CD4-positive, alpha-beta T cell treated with Interleukin-2 at 100 ng/mL for 4 hours (primary cell): Measurements from ENCODE around the gene PICK1.

Experiments
- DNase-seq: peaks from one replicate; pipeline ENCODE4 v3.0.0-alpha.2; 2020; ENCODE audit warnings: low spot score

PICK1 gene

DNA sequence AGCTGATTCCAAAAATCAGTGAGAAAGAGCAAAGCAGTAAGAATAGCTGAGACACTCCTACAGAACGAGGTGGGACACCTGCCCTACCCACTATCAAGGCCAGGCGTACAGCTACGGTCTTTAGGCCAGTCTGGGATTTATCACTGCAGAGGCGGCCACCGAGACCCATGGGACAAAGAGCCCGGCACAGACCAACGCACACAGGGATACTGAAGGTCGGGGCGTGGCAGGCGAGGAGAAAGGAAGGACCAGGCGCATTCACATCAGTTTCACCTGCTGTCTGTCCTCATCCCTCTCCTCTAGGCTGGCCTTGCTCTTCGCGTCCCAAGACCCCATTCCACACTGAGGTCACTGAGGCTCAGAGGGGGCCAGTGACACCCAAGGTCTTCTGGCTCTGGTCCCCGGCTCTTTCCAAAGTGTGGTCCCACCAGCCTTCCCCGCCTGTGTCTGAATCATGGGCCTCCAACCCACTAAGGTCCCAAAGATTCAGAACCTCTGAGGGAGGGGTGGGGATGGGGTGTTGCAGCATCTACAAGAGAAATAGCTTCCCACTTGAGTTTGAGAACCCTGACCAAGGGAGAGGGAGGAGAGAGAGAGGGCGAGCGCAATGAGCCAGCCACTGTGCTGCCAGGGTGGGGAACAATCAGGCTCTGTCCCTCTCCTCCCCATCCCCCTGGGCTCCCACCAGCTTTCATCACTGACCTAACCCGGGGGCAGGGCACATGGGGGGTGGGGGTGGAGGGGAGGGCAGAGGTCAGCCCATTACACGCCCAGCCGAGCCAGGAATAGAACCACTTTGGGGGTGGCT, 7.2 kb upstream of the PICK1 start:
- DNase-seq, result no peak

DNA sequence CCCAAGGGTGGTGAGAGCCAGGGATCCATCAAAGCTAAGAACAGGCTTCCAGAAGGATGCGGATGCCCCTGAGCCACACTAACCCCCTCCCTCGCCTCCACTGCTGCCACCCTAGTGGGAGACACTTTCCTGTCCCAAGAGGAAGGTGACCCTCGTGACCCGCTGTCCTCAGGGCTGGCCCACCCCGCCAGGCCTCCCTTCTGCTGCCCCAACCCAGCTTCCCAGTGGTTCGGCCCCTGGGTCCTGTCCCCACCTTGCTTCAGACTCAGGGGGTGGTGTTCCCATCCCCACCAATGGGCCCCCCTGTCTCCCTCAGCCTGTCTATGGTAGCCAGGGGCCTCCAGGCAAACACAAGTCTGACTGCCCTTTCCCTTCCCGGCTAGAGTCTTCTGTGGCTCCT, 6.5 kb upstream of the PICK1 start:
- DNase-seq, result no peak

DNA sequence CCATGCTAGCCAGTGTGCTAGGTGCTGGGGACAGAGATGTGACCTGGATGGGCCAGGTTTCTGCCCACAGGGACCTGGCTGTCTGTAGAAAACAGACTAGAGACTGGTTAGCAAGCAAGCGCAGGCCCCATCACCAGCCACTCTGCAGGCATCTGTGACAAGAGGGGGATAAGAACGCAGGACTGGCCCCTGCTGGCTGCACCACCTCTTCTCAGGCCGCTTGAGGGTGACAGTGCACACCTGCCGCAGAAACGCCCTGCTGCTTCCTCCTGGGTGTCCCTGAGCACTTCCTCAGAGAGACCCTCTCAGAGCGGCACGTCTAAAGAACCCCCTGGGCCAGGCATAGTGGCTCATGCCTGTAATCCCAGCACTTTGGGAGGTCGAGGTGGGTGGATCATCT, 5.9 kb upstream of the PICK1 start:
- DNase-seq, result no peak

DNA sequence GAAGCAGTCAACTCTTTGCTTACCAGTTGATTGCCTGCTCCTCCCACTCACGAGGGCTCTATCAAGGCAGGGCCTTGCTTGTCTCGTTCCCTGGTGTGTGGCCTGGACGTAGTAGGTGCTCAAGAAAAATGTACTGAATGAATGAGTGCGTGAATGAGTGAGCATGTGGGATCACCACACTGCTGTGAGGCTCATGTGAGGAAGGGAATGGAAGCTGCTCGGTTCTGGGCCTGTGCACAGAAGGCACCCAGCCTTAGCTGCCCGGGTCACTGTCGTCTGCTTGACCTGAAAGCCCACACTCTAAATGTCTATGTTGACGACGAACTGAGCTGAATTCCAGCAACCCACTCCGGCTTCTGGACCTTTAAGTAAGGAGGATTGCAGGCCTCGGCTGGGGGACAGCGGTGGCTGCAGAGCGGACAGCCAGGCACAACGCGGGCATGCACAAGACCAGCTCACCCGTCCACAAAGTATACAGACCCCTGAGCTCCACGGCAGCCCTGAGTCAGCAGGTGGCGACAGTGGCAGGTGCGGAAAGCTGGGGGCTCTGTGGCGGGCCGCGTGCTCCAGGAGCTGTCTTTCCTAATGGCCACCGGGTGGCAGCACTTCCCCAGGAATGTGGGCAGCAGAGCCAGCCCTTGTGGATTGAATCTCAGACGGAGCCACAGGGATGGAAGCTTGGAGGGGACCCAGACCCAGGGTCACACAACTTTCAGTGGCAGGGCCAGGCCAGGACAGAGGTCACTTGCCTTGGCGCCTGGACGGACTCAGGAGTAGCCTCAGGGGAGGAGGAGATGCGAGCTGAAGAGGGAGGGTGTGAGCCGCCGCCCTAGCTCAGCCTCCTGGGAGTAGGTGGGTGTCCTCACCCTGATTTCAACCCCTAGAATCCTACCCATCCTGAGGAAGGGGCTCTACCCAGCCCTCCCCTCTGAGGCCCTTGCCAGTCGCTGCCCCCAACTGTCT, 5.0 kb upstream of the PICK1 start:
- DNase-seq, result peak; percentile 80

DNA sequence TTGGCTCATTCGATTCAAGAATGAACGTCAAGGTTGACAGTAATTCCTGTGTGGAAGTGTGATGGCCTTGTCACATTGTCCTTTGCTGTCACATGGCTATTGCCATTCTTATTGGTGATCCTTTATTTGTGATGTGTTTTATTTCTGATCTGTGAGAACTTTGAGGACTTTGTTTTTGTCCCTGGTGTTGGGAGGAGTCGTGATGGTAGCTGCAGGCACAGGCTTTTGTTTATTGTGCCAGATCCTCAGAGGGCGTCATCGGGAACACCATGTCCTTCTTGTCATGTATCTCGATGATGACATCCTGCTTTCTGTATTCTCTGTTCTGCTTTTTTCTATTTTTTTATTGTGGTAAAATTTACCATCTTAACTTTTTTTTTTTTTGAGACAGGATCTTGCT, 5.6 kb downstream of the PICK1 start:
- no peak for DNase-seq

DNA sequence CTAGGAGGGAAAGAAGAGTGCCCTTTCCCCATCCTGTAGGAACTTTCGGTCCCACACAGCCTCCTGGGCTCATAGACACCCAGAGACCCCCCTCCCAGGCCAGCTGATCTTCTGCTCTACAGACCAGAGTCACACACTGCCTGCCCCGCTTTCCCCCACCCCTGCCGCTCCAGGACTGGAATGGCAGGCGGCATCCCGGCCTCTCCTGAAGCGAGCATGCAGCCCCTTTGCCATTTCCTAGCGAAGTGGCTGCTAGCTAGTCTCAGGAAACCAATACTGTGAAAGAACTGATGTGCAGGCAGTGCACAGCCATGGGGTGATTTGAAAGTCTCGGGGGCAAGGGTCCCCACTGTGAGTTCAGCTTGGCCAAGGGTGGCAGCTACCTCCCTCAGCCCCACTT, 8.3 kb downstream of the PICK1 start:
- no peak for DNase-seq

DNA sequence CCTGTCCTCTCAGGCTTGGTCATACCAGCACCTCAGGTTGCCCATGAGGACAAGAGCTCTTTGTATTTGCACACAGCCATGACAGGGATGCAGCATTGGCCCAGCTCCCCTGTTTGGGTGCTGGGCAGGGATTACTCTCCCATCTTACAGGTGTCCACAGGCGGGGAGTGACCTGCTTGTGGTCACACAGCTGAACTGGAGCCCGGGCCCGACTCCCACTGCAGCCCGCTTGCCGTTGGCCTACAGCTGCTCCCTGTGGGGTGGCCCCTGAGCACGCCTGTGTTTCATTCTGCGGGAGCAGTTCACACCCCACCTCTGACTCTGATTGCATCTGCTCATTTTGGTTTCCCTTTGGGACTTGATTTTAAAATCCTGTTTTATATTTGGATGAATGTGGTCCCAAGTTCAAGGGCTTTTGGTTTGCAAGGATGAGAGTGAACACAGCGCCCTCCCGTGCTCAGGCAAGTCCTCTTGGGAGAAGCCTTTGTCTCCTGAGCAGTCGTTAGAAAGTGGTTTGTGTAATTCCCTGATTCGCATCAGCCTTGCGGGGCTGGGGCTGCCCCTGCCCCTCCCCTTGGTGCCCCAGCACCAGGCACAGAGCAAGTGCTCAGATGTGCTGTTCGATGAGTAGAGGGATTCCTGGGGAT, 9.3 kb downstream of the PICK1 start:
- no peak for DNase-seq

DNA sequence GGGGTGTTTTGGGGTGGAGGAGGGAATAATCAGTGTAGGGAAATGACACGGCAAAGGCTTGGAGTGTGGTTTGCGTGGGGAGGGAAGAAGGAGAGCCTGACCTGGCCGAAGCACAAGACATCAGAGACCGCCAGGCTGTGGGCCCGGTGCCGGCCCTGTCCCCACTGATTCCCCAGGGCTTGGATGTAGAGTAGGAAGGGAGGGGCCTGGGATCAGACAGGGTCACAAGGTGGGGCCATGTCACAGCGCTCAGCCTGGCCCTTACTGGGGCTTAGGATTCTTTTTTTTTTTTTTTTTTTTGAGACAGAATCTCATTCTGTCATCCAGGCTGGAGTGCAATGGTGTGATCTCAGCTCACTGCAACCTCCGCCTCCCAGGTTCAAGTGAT, 9.8 kb downstream of the PICK1 start:
- DNase-seq, result no peak

DNA sequence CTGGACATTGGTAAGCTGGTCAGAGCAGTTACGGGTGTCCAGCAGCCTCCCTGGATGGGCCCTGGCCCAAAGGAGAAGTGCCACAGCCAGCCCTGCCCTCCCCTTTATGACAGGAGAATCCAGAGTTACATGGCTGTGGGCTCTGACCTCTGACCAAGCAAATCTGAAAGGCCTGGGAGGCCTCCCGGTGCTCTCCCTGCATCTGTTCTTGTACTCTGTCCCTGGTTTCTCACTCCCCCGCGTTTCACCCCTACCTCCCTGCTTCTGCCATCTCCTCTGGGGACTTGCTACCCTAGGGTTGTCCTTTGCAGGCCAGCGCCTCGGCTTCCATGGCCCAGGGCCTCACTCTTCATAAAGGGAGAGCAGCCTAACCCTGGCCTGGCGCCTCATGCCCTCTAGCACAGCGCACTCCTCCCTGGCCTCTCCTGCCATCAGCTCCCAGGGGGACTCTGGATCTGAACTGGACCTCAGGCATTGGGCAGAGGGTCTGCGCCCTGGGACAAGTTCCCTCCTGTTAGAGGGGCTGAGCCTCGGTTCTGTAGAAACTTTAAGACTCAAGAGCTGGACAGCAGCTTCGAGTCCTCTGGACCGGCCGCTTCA, 10.7 kb downstream of the PICK1 start:
- no peak for DNase-seq

DNA sequence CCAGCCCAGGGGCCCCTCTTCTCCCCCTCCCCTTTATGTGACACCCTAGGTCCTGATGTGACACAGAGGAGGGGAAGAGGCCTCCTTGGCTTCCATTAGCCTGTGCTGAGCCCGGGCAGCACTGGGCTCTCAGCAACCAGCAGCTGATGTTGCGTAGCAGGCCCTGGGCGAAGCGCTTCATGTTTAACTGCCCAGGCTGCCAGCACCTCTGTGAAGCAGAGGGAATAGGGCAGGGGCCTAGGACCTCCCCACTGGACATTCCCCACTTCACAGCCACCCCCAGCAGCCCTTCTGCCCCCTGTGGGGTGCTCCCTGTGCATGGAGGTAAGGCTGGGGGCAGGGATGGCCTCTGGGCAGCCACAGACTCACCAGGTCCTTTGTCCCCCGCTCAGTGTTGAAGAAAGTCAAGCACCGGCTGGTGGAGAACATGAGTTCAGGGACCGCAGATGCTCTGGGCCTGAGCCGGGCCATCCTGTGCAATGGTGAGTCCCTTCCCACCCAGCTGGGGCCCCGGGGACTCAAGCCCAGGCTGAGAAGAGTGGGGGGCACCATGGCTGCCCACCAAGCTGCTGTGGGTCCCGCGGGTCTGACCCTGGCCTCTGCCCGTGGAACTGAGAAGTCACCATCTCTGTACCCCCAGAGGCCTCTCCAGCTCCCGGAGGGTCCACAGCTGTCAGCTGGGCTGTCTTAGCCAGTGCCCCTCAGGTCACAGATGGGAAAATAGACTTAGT, 11.6 kb downstream of the PICK1 start:
- no peak for DNase-seq

DNA sequence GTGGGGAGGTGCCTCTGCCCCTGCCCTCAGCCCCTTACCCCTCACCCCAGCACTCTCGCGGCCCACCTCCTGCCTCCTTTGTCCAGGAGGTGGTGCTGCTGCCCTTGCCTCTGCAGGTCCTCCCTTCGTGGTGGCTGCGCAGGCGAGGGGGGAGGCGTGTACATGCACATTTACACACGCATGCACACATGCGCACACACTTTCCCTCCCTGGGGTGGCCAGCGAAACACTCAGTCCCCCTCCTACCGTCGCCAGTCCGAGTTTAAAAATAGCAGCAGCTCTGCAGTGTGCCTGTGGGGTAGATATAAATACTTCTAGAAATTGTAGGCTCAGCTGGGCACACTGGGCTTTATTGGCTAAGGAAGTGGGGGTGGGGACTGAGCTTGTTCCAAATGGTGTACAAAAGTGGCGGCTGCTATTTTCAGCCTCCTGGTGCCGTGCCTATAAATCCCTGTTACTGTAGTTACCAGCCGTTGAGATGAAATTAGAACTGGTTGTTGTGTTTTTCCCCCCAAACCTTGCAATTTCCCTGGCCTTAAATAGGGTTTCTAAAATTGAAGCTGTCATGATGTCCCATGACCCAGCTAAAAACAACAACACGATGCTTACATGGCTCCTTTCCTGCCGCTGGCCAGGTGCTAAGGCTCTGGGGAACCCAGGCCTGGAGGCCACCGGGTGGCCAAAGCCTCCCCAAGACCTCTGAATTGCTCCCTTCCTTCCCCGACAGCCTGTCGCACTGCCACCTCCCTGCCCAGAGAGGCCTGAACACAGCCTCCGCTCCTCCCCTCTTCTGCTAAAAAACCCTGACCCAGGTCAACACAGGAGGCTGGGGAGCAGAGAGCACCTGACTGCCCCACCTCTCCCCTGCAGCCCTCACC, 12.4 kb downstream of the PICK1 start:
- DNase-seq, result no peak

DNA sequence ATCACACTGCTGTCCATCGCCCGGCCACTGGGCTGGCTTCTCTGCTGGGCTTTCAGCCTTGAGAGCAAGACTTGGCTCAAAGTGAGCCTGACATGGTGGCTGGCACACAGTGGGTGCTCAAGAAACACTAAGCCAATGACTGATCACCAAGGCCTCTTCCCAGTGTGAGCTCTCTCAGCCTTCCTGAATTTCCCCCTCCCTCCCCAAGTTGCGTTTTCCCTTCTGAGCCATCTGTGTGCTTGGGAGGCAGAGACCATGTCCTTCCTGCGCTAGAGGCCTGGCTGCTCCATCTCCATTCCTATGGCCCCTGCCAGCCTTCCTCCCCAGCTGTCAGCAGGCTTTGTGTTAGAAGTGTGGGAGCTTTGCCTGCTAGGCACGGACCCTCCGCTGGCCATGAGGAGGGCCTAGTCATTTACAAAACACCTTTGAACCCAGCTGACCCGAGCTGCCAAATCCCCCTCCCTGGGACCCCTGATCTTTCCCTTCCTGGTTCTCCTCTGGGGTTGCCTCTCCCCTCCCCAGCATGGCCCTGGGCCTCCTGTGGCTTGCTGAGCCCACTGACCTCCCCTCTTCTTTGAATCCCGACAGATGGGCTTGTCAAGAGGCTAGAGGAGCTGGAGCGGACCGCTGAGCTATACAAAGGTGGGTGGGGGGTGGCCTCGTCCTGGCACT, 13.2 kb downstream of the PICK1 start:
- no peak for DNase-seq

DNA sequence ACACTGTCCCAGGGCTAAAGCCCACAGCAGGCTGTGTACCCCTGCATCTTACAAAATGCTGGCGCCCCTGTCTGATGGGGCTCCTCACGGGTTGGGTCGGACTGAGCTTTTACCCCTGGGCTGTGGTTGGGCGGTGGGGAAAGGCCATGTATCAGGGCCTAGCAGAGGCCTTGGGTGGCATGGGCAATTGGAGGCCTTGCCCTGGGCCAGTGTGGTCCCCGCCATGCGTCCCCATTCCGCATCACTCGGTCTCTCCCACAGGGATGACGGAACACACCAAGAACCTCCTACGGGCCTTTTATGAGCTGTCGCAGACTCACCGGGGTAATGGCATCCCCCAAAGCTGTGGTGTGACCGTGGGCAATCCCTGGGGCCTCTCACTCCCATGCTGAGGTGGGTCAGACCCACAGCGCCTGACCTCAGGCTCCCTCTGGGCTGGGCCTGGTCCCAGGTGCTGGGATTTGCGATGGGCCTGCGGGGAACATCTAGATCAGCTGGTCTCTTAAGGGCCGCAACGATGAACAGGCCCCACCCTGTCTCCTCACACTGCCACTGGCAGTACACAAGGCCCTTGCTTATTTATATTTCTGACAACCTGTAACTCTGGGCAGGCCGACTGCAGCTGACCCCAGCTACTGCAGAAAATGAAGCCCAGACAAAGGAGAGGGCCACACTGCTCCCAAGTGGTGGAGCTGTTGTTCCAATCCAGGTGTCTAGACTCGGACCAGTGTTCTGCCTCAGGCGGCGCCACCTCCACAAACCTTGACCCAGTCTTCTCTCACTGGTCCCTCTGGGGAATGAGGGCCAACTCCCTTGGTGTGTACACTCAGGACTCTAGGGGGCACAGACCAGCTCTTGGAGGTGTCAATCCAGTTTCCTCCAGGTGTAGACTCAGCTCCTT, 14.5 kb downstream of the PICK1 start:
- DNase-seq, result no peak

DNA sequence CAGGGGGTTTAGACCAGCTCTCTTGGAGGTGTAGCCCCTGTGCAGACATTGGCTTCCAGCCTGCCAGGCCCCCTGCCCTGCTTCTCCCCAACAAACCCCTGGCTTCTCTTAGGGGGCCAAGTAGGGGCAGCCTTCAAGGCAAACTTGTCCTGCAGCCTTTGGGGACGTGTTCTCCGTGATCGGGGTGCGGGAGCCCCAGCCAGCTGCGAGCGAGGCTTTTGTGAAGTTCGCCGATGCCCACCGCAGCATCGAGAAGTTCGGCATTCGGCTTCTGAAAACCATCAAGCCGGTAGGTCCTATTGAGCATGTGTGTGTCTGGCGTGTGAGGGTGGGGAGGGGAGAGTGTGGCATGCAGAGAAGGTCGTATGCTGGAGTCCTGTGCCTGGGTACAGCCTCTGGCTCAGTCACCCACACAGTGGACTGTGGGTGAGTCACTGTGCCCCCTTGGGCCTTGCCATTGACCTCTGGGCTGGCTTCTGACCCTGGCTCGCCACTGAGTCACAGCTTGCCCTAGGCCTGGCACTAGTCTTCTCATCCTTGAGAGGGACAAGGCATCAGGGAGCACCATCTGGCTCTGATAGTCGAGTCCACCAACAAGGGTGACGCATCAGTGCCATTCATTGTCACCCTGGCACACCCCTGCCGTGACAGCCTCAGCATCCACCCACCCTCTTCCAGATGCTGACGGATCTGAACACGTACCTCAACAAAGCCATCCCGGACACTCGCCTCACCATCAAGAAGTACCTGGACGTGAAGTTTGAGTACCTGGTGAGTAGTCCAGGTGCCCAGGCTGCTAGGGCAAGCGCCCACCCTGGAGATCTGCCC, 15.3 kb downstream of the PICK1 start:
- DNase-seq, result no peak

DNA sequence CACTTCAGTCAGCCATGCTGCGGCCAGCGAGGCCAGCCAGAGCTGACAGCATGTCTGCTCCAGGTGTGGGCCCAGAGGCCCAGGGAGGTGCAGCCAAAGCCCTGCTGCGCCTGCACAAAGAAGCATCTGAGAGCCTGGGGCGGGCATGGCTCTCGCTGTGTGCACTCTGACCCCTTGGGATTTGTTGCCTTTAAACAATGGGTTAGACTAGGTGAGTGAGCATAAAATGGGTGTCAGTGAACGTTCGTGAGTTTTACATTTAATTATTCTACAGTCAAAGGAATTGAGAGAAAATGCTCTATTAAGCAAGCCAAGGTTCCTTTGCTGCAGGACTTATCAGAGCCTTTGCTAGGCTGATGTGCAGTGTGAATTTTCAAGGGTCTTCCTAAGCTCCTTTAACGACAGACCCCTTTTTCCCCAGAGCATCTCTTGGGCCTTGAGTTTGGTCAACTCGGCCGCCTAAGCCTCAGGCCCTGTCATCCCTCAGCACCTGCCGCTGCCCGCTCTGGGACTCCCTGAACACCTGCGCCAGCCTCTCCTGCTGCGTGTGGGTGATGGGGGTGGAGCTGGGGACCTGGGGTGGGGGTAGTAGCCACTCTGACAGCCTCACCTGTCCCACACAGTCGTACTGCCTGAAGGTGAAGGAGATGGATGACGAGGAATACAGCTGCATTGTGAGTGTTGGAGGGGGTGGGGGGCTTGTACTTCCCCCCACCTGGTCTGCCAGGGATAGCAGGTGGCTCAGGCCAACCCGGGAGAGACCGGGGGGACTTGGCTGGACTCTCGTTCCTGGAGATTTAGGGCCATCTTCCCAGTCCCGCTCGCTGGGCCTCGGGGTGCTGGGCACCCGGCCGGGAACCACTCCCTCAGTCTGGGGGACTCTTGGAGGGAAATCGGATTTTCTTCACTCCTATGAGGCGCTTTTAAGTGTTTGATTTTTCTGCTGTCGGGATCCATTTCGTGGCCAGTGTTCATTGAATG, 16.2 kb downstream of the PICK1 start:
- no peak for DNase-seq

DNA sequence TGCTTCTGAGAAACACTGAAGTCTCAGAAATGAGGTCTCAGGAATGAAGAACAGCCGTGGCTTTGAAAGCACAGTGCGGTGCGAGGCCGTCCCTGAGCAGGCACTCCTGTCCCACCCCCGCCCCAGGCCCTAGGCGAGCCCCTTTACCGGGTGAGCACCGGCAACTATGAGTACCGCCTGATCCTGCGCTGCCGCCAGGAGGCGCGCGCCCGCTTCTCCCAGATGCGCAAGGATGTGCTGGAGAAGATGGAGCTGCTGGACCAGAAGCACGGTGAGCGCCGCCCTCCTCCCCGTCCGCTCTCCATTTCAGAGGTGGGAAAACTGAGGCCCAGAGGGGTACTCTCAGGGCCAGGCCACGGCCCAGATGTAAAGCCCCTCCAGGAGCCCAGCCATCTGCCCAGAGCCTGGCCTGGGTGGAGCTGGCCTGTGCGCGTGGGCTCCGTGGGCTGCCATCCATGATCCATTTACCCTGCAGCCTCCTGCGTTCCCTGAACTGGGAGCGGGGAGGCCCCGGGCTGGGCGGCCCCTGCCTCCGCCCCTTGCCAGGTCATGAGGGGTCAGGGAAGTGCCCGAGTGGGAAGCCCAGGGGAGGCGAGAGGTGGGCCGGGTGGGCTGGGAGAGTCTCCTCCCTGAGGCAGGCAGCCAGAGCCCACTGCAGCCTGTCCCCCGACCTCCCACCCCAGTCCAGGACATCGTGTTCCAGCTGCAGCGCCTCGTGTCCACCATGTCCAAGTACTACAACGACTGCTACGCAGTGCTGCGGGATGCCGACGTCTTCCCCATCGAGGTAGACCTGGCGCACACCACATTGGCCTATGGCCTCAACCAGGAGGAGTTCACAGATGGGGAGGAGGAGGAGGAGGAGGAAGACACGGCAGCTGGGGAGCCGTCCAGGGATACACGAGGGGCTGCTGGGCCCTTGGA, 17.2 kb downstream of the PICK1 start:
- no peak for DNase-seq
